Activated CD8-positive, alpha-beta memory T cell treated with anti-CD3 and anti-CD28 coated beads, Interleukin-2, amount 50 U/mL, for 48 hours (primary cell): ENCODE data around the gene CDH4.

Experiments
- DNase-seq: peaks from one replicate; pipeline ENCODE4 v3.0.0-alpha.2; 2020

Gene CDH4

GRCh38 chr20:61361501-61361900, 109.4 kb downstream of the CDH4 start:
- no peak for DNase-seq

- no peak for DNase-seq
Measured at GRCh38 chr20:61364147-61364546, 112.1 kb downstream of the CDH4 start.

GRCh38 chr20:61366914-61367313, 114.9 kb downstream of the CDH4 start:
- no peak for DNase-seq

GRCh38 chr20:61369731-61370520, 117.9 kb downstream of the CDH4 start:
- DNase-seq = no peak

GRCh38 chr20:61370841-61371303, 118.8 kb downstream of the CDH4 start:
- no peak for DNase-seq

- DNase-seq = no peak
Measured at GRCh38 chr20:61371501-61372136, 119.6 kb downstream of the CDH4 start.

GRCh38 chr20:61372137-61373054, 120.3 kb downstream of the CDH4 start:
- no peak for DNase-seq

- no peak for DNase-seq
Measured at GRCh38 chr20:61373055-61373399, 121.0 kb downstream of the CDH4 start.

- no peak for DNase-seq
Measured at GRCh38 chr20:61373956-61374545, 122.0 kb downstream of the CDH4 start.

- no peak for DNase-seq
Measured at GRCh38 chr20:61376541-61377240, 124.6 kb downstream of the CDH4 start.

- DNase-seq = no peak
Measured at GRCh38 chr20:61378694-61379355, 126.8 kb downstream of the CDH4 start.

- DNase-seq = no peak
Measured at GRCh38 chr20:61379898-61380544, 128.0 kb downstream of the CDH4 start.

- no peak for DNase-seq
Measured at GRCh38 chr20:61380545-61380915, 128.5 kb downstream of the CDH4 start.

GRCh38 chr20:61382194-61382593, 130.1 kb downstream of the CDH4 start:
- DNase-seq = no peak

- no peak for DNase-seq
Measured at GRCh38 chr20:61385296-61385695, 133.2 kb downstream of the CDH4 start.

- DNase-seq = no peak
Measured at GRCh38 chr20:61385731-61386130, 133.7 kb downstream of the CDH4 start.

- no peak for DNase-seq
Measured at GRCh38 chr20:61387204-61387953, 135.3 kb downstream of the CDH4 start.

- no peak for DNase-seq
Measured at GRCh38 chr20:61387954-61388348, 135.9 kb downstream of the CDH4 start.

- DNase-seq = no peak
Measured at GRCh38 chr20:61389077-61389476, 137.0 kb downstream of the CDH4 start.

GRCh38 chr20:61391185-61391584, 139.1 kb downstream of the CDH4 start:
- no peak for DNase-seq
